ENCODE results near the gene MTARC1. TPM values are rescaled to one million over a fixed set of nuclear protein-coding genes. Genes with fewer than 3 reads are reported as not detected.
A peak's percentile ranks its signal among the peaks of the same experiment; 100 is the strongest.

MTARC1 gene
- 1 to 10 TPM; 4.2 to 6.6 (median 5.1) TPM for total RNA-seq

DNA sequence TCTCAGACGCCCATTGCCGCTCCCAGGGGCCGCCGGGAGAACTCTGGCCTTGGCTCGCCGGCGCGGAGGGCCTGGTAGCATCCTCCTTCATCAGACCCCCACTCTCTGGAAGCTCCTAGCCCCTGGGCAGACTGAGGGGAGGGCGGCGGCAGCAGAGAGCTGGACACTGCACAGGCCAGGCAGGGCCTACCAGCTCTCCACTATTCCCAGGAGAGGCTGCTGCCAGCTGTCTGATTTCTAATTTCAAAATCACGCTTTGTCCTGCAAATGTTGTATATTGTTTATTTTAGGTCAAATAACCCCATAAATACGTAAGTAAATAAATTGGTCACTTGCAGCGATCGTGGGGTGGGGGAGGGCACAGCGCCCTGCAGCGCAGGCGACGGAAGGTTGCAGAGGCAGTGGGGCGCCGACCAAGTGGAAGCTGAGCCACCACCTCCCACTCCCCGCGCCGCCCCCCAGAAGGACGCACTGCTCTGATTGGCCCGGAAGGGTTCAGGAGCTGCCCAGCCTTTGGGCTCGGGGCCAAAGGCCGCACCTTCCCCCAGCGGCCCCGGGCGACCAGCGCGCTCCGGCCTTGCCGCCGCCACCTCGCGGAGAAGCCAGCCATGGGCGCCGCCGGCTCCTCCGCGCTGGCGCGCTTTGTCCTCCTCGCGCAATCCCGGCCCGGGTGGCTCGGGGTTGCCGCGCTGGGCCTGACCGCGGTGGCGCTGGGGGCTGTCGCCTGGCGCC lies at the start of gene MTARC1:
Gene MTARC1, plus strand, starts transcription at position 577 of the 732 bp plus-strand sequence. Its CDS starts 32 bp downstream, at position 609.
- no peak for DNase-seq (ENCODE audit: extremely low spot score)

GRCh38 chr1:220741349-220741748 lies 45.4 kb upstream of the MTARC1 start:
- Histone ChIP-seq H3K36me3 (no peaks in the 10 kb centered on the region), H3K4me3 (no peak overlapping the region), H3K9me3 (no peaks in the 10 kb centered on the region), H3K27me3 (no peaks in the 10 kb centered on the region), H3K27ac (replicated peaks in 1 of 4) (no peak overlapping the region), H3K4me1 (peaks cover 0 to 4% (median under 1%) of the 10 kb centered on the region in 4 donors)
- no peak for TF ChIP-seq EP300 (IDR thresholded peaks at IDR 0.05)
- TF ChIP-seq POLR2AphosphoS5 (IDR thresholded peaks at IDR 0.05), result no peak
- TF ChIP-seq POLR2A (IDR thresholded peaks at IDR 0.05; ENCODE audit: low read depth), result no peak
- TF ChIP-seq CTCF (IDR thresholded peaks at IDR 0.05), result no peak
- intact Hi-C loops (cut with DNase I), result loop anchor here (10.0 kb wide), 1 partner anchor 467 kb away; the partner anchor contains the start of gene RAB3GAP2
- WGBS, result 79% methylated on average over 2 of the region's 2 CpGs
- peak; percentile 5 for DNase-seq (ENCODE audit: extremely low spot score)

More for the DNA sequence above, at the start of gene MTARC1:
- TF ChIP-seq POLR2AphosphoS5 (IDR thresholded peaks at IDR 0.05) (peak; percentile 44 to 47), POLR2A (IDR thresholded peaks at IDR 0.05; ENCODE audit: low read depth) (no peak), CTCF (IDR thresholded peaks at IDR 0.05) (peak in 2 of 3 experiments; percentile 30 to 41)
- WGBS, result 3% methylated on average over 6 of the region's 56 CpGs
- no peaks in the 10 kb centered on the region for H3K9me3 ChIP-seq
- H3K4me1 ChIP-seq, result peaks cover 26 to 48% (median 44%) of the 10 kb centered on the region in 4 donors
- H3K27me3 ChIP-seq, result no peaks in the 10 kb centered on the region
- H3K4me3 ChIP-seq, result peak within 1 kb of the TSS; percentile 59 to 74 (median 68)
- peaks cover 0 to 35% (median 19%) of the 10 kb centered on the region in 4 donors for H3K36me3 ChIP-seq
- H3K27ac ChIP-seq (replicated peaks in 1 of 4), result peak within 1 kb of the TSS; percentile 64 to 74 (median 70)
- intact Hi-C loops (cut with DNase I), result no loop called here

- H3K36me3 ChIP-seq, result no peaks in the 10 kb centered on the region
- H3K27me3 ChIP-seq, result no peaks in the 10 kb centered on the region
- H3K27ac ChIP-seq (replicated peaks in 1 of 4), result no peak overlapping the region
- H3K4me1 ChIP-seq, result peaks cover 1 to 9% (median 4%) of the 10 kb centered on the region in 4 donors
- WGBS, result 100% methylated on average over 1 of the region's 1 CpG
- intact Hi-C loops (cut with DNase I), result loop anchor here (10.0 kb wide), 1 partner anchor 467 kb away; the partner anchor contains the start of gene RAB3GAP2
- H3K9me3 ChIP-seq, result no peaks in the 10 kb centered on the region
- no peak for TF ChIP-seq EP300 (IDR thresholded peaks at IDR 0.05)
- TF ChIP-seq CTCF (IDR thresholded peaks at IDR 0.05), result no peak
- TF ChIP-seq POLR2AphosphoS5 (IDR thresholded peaks at IDR 0.05), result no peak
- TF ChIP-seq POLR2A (IDR thresholded peaks at IDR 0.05; ENCODE audit: low read depth), result no peak
- H3K4me3 ChIP-seq, result no peak overlapping the region
- DNase-seq (ENCODE audit: extremely low spot score), result peak; percentile 29
Measured at GRCh38 chr1:220741825-220742224, 44.9 kb upstream of the MTARC1 start.

- Histone ChIP-seq H3K27ac (replicated peaks in 1 of 4) (no peak overlapping the region), H3K9me3 (no peaks in the 10 kb centered on the region), H3K36me3 (no peaks in the 10 kb centered on the region), H3K4me1 (peaks cover 8 to 16% (median 11%) of the 10 kb centered on the region in 4 donors), H3K4me3 (no peak overlapping the region), H3K27me3 (no peaks in the 10 kb centered on the region)
- TF ChIP-seq POLR2AphosphoS5 (IDR thresholded peaks at IDR 0.05) (no peak), CTCF (IDR thresholded peaks at IDR 0.05) (no peak), POLR2A (IDR thresholded peaks at IDR 0.05; ENCODE audit: low read depth) (no peak), EP300 (IDR thresholded peaks at IDR 0.05) (no peak)
- intact Hi-C loops (cut with DNase I), result loop anchor here (10.0 kb wide), 1 partner anchor 468 kb away; the partner anchor contains the start of gene RAB3GAP2
- no peak for DNase-seq (ENCODE audit: extremely low spot score)
- 95% methylated on average over 2 of the region's 3 CpGs for WGBS
Measured at GRCh38 chr1:220742520-220742919, 44.2 kb upstream of the MTARC1 start.

Measured in esophagus muscularis mucosa (tissue), 4 donors.